22Rv1 (cell line): ENCODE results near the gene HSD3B2.

Source experiments
- ZFX ChIP-seq: fragments of 450-650 bp; IDR thresholded peaks from 2 replicates; pipeline ENCODE4 v1.6.1; 2017; ENCODE audit warnings: antibody characterized with exemption, borderline replicate concordance
- TF ChIP-seq, protein P1 (sequence below): fragments of 450-650 bp; IDR thresholded peaks from 2 replicates; pipeline ENCODE4 v1.5.1; 2017; ENCODE audit warnings: mild to moderate bottlenecking

DNA sequence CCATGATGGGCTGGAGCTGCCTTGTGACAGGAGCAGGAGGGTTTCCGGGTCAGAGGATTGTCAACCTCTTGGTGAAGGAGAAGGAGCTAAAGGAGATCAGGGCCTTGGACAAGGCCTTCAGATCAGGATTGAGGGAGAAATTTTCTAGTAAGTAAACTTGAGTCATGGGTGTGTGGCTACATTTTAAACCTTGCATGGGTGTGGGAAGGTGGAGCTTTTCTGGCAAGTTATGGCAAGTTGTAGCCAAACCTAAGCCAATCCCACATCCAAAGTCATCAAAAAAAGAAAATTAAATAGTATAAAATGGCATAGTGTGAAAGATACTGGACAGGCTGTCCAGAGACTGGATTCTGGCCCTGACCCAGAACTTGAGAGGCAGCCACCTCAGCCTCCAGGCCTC lies 52.3 kb downstream of the HSD3B2 start:
- TF ChIP-seq, protein P1, sequence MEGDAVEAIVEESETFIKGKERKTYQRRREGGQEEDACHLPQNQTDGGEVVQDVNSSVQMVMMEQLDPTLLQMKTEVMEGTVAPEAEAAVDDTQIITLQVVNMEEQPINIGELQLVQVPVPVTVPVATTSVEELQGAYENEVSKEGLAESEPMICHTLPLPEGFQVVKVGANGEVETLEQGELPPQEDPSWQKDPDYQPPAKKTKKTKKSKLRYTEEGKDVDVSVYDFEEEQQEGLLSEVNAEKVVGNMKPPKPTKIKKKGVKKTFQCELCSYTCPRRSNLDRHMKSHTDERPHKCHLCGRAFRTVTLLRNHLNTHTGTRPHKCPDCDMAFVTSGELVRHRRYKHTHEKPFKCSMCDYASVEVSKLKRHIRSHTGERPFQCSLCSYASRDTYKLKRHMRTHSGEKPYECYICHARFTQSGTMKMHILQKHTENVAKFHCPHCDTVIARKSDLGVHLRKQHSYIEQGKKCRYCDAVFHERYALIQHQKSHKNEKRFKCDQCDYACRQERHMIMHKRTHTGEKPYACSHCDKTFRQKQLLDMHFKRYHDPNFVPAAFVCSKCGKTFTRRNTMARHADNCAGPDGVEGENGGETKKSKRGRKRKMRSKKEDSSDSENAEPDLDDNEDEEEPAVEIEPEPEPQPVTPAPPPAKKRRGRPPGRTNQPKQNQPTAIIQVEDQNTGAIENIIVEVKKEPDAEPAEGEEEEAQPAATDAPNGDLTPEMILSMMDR = no peak
- TF ChIP-seq ZFX = no peak
